Upper lobe of right lung (tissue), 1 donor: ENCODE results near the gene SLC44A1. TPM values are rescaled to one million over a fixed set of nuclear protein-coding genes. Genes with fewer than 3 reads are reported as not detected.

ENCODE experiments used
- ATAC-seq: fragments of 200-7000 bp; cut with Tn5 transposase; one replicate; pipeline ENCODE4 v1.9.1; 2020; ENCODE audit warnings: mild to moderate bottlenecking, moderate library complexity
- DNase-seq: peaks from one replicate; pipeline ENCODE4 v3.0.0-alpha.2; 2020
- H3K27ac ChIP-seq: fragments of 200-600 bp; one replicate; pipeline ENCODE4 v1.8.0; 2022
- H3K27me3 ChIP-seq: fragments of 200-600 bp; one replicate; pipeline ENCODE4 v1.8.0; 2022; ENCODE audit warnings: mild to moderate bottlenecking
- H3K36me3 ChIP-seq: fragments of 200-600 bp; one replicate; pipeline ENCODE4 v1.8.0; 2022
- H3K4me1 ChIP-seq: fragments of 200-600 bp; one replicate; pipeline ENCODE4 v1.8.0; 2022
- H3K4me3 ChIP-seq: fragments of 200-600 bp; one replicate; pipeline ENCODE4 v1.8.0; 2022; ENCODE audit warnings: mild to moderate bottlenecking
- H3K9me3 ChIP-seq: fragments of 200-600 bp; one replicate; pipeline ENCODE4 v1.8.0; 2022
- intact Hi-C: fragments of 100-400 bp; cut with DNase I; formaldehyde crosslinking; loops from one replicate; pipeline ENCODE4 v1.11.0; 2022
- total RNA-seq: library from RNA; stranded (reverse); fragmentation: NEBNext Ultra II Directional; extraction: Animal tissue kit (Norgen Biotek cat#: 25700); gene quantifications from one replicate; pipeline ENCODE4 v1.2.1, GENCODE V29; 2021
- TF ChIP-seq, protein P1 (sequence below): fragments of 200-600 bp; IDR thresholded peaks from one replicate; pipeline ENCODE4 v1.8.0; 2022; ENCODE audit warnings: antibody characterized with exemption
- donor health status: DM: no; HTN: yes; CAD: no; lungs with severe emphysema.

SLC44A1 gene
- total RNA-seq, 1 donor from 2014 or later = 66.1 TPM

DNA sequence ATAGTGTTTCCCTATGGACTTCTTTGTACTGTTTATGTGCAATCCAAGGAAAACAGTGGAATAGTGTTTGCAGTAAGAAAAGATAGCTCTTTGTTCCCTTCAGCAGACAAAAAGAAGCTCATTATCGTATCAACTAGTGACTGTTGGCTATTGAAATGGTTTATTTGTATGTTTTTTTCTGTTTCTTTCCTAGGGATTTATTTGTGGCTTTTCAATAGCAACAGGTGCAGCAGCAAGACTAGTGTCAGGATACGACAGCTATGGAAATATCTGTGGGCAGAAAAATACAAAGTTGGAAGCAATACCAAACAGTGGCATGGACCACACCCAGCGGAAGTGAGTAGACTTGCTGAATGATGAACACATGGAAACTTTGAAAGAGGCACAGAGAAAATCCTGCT, 65.1 kb downstream of the SLC44A1 start:
- H3K4me3 ChIP-seq = no peak overlapping the region
- DNase-seq (no peak), ATAC-seq (no peak)
- no peak overlapping the region for H3K27ac ChIP-seq
- no peaks in the 10 kb centered on the region for H3K36me3 ChIP-seq
- no peaks in the 10 kb centered on the region for H3K9me3 ChIP-seq
- no peaks in the 10 kb centered on the region for H3K27me3 ChIP-seq
- TF ChIP-seq, protein P1, sequence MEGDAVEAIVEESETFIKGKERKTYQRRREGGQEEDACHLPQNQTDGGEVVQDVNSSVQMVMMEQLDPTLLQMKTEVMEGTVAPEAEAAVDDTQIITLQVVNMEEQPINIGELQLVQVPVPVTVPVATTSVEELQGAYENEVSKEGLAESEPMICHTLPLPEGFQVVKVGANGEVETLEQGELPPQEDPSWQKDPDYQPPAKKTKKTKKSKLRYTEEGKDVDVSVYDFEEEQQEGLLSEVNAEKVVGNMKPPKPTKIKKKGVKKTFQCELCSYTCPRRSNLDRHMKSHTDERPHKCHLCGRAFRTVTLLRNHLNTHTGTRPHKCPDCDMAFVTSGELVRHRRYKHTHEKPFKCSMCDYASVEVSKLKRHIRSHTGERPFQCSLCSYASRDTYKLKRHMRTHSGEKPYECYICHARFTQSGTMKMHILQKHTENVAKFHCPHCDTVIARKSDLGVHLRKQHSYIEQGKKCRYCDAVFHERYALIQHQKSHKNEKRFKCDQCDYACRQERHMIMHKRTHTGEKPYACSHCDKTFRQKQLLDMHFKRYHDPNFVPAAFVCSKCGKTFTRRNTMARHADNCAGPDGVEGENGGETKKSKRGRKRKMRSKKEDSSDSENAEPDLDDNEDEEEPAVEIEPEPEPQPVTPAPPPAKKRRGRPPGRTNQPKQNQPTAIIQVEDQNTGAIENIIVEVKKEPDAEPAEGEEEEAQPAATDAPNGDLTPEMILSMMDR = no peak
- H3K4me1 ChIP-seq = no peaks in the 10 kb centered on the region
- intact Hi-C loops = no loop called here

DNA sequence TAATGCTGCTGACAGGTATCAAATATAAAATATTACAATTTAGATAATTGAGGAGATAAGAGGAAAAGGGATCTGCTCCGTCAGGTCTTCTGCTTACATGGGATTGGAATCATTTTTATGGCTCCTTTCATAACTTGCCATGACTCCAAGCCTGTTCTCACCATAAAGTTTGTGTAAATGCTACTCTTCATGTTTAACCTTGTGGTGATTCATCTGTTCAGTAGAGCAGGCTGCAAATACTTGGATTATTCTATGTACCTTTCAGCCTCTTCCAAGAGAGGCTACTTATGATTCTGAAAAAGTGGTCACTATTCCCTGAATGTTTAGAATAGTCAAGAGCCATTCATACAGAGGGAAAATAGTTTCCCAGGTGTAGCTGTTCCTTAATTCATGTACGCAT, 66.9 kb downstream of the SLC44A1 start:
- H3K4me1 ChIP-seq = no peaks in the 10 kb centered on the region
- no peaks in the 10 kb centered on the region for H3K9me3 ChIP-seq
- intact Hi-C loops = no loop called here
- no peak for DNase-seq
- no peak overlapping the region for H3K4me3 ChIP-seq
- H3K27ac ChIP-seq = no peak overlapping the region
- no peak for ATAC-seq
- H3K27me3 ChIP-seq = no peaks in the 10 kb centered on the region
- TF ChIP-seq, protein P1 = no peak
- no peaks in the 10 kb centered on the region for H3K36me3 ChIP-seq

DNA sequence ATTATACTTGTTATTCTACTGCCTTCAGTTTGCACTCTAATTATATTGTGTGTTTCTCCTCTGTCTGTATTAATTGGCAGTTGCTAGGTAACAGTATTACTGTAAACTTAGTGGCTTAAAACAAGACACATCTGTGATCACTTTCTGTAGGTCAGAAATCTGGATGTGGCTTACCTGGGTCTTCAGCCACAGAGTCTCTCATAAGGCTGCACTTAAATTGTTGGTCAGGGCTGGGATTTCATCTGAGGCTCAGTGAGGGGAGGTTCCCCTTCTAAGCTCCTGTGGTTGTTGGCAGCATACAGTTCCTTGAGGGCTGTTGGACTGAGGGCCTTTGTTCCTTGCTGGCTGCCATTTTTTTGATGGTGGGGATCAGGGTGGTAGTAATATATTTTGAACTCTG, 68.8 kb downstream of the SLC44A1 start:
- no peak for DNase-seq
- Histone ChIP-seq H3K27me3 (no peaks in the 10 kb centered on the region), H3K4me3 (no peak overlapping the region), H3K36me3 (no peaks in the 10 kb centered on the region), H3K9me3 (no peaks in the 10 kb centered on the region), H3K4me1 (no peaks in the 10 kb centered on the region), H3K27ac (no peak overlapping the region)
- no peak for ATAC-seq
- intact Hi-C loops = no loop called here
- TF ChIP-seq, protein P1 = no peak

DNA sequence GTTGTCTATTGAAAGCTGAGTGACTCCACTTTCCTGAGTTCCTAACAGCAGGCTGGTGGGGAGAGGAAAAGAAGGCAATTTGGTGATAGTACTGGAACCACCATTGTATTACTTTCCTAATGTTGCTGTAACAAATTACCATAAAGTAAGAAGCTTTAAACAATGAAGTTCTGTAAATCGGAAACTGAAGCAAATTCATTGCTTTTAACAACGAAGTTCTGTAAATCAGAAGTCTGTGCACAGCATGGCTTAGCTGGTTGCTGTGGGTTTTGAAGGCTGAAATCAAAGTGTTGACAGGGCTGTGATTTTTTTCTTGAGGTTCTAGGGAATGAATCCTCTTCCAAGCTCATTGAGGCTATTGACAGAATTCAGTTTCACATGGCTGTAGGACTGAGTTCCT, 72.3 kb downstream of the SLC44A1 start:
- no peak for DNase-seq

DNA sequence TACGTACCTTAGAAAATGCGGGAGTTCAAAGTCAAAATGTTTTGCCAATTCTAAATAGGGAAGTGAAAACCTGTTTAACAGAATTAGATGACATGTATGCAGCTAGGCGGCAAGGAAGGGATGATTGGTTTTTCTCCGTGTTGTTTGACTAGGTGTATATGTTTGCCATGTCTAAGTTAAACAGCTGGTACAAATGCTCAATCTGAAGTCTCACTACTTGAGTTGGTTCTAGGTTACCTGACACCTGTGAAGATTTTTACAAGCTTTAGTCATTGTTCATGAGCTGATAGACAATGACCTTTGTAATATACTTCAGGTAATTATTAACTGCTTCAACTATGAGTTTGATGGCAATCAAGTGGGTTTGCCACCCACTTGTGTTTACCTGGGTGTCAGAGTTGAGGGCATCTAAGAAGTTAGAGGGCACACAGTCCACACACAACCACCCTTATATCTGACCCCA, 74.3 kb downstream of the SLC44A1 start:
- Histone ChIP-seq H3K4me3 (no peak overlapping the region), H3K9me3 (no peaks in the 10 kb centered on the region), H3K4me1 (no peaks in the 10 kb centered on the region), H3K27ac (no peak overlapping the region), H3K27me3 (no peaks in the 10 kb centered on the region), H3K36me3 (no peaks in the 10 kb centered on the region)
- no peak for ATAC-seq
- TF ChIP-seq, protein P1 = no peak
- intact Hi-C loops = no loop called here
- DNase-seq = no peak

More for the DNA sequence above, 72.3 kb downstream of the SLC44A1 start:
- Histone ChIP-seq H3K27me3 (no peaks in the 10 kb centered on the region), H3K27ac (no peak overlapping the region), H3K36me3 (no peaks in the 10 kb centered on the region), H3K9me3 (no peaks in the 10 kb centered on the region), H3K4me3 (no peak overlapping the region), H3K4me1 (no peaks in the 10 kb centered on the region)
- TF ChIP-seq, protein P1 = no peak
- intact Hi-C loops = no loop called here
- no peak for ATAC-seq

DNA sequence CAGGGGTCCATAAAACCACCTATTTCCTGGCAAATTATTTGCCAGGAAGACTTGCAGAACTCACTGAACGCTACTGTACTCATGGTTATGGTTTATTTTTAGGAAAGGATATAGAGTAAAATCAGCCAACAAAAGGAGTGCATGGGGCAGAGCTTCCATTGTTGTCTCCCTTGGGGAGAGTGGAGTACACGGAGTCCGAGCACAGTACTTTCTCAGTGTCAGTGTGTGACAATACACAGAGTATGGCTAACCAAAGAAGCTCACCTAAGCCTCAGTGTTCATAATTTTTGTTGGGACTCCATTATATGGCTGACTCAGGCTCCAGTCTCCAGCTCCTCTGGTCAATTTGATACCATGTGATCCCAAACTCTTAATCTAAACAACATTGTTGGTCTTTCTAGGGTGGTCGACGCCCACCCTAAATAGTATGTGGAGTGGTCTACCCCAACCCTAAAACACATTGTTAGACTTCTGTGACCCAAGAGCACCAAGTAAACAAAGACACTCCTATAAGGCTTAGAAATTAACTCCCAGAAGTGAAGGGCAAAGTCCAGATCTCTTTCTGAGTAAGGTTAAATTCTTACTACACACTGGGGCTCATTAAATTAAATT, 74.9 kb downstream of the SLC44A1 start:
- DNase-seq (no peak), ATAC-seq (no peak)
- TF ChIP-seq, protein P1 = no peak
- Histone ChIP-seq H3K27me3 (no peaks in the 10 kb centered on the region), H3K4me1 (no peaks in the 10 kb centered on the region), H3K9me3 (no peaks in the 10 kb centered on the region), H3K36me3 (no peaks in the 10 kb centered on the region), H3K27ac (no peak overlapping the region), H3K4me3 (no peak overlapping the region)
- intact Hi-C loops = no loop called here
